ENCODE results near the gene RFTN1.

- no peak for TF ChIP-seq MAX (IDR thresholded peaks at IDR 0.05)
- no peak for TF ChIP-seq USF2 (IDR thresholded peaks at IDR 0.05)
- TF ChIP-seq EP300 (IDR thresholded peaks at IDR 0.05) = no peak
- no peak for TF ChIP-seq CTCF (IDR thresholded peaks at IDR 0.05)
- no peak for TF ChIP-seq CBX8 (IDR thresholded peaks at IDR 0.05)
- no peak for TF ChIP-seq JUNB (IDR thresholded peaks at IDR 0.05)
- TF ChIP-seq RAD21 (conservative IDR thresholded peaks at IDR 0.05 in 1 of 2, IDR thresholded peaks at IDR 0.05 in 1 of 2) = no peak
These were observed 40.9 kb downstream of the RFTN1 start for GRCh38 chr3:16472593-16472992.
